Right lobe of liver (tissue), 6 donors: Measurements from ENCODE around the gene UBALD2. TPM values are rescaled to one million over a fixed set of nuclear protein-coding genes. Genes with fewer than 3 reads are reported as not detected.

ENCODE experiments used
- ATAC-seq, 4 donors: fragments of 200-7000 bp; cut with Tn5 transposase; one replicate each; pipeline ENCODE4 v1.9.1; 2020; ENCODE audit warnings: mild to moderate bottlenecking in 4 of 4, moderate library complexity in 4 of 4
- DNase-seq, 3 donors: peaks; one replicate each; pipeline ENCODE4 v3.0.0-alpha.2; 2020
- H3K27ac ChIP-seq, 3 donors: fragments of 200-600 bp; one replicate each; pipeline ENCODE4 v1.8.0; 2022
- H3K27me3 ChIP-seq, 2 donors: fragments of 200-600 bp; one replicate each; pipeline ENCODE4 v1.8.0; 2022
- H3K36me3 ChIP-seq, 4 donors: fragments of 200-600 bp; sonication (generic) in 1 of 4; one replicate each; pipeline versions ENCODE4 v1.5.1 to v1.8.0; 2017 to 2022; ENCODE audit warnings: control low read depth in 1 of 4
- H3K4me1 ChIP-seq, 4 donors: fragments of 200-600 bp; sonication (generic) in 1 of 4; one replicate each; pipeline versions ENCODE4 v1.5.1 to v1.8.0; 2017 to 2022; ENCODE audit warnings: control low read depth in 1 of 4
- H3K4me3 ChIP-seq, 3 donors: fragments of 200-600 bp; one replicate each; pipeline ENCODE4 v1.8.0; 2022
- H3K9me3 ChIP-seq, 4 donors: fragments of 200-600 bp; sonication (generic) in 1 of 4; one replicate each; pipeline versions ENCODE4 v1.5.1 to v1.8.0; 2017 to 2022; ENCODE audit warnings: control low read depth in 1 of 4
- POLR2A ChIP-seq: fragments of 450-650 bp; IDR thresholded peaks from one replicate; pipeline ENCODE4 v1.6.1; 2017; ENCODE audit warnings: antibody characterized with exemption, mild to moderate bottlenecking
- WGBS: methylation state at CpG from one replicate; pipeline ENCODE4 v1.1.6; 2018; ENCODE audit warnings: low coverage, low lambda C conversion rate; ENCODE audit not compliant: insufficient coverage; ENCODE audit errors: missing lambda C conversion rate; 5-methylcytosine and 5-hydroxymethylcytosine counted together
- intact Hi-C, 2 donors: fragments of 100-400 bp; cut with DNase I; formaldehyde crosslinking; loops; one replicate each; pipeline versions ENCODE4 v1.11.2 to v1.14.1; 2022
- total RNA-seq, 6 experiments: library from RNA; depleted of rRNA in 2 of 6; stranded (reverse); fragments of >200 nt in 2 of 6; fragmentation: NEBNext Ultra II Directional in 3 of 6; extraction: Animal tissue kit (Norgen Biotek cat#: 25700) in 3 of 6; gene quantifications; one replicate each; pipeline versions ENCODE4 v1.1.0 to v1.2.4, GENCODE V29; 2016 to 2023
- TF ChIP-seq, protein P1 (sequence below), 4 donors: fragments of 200-600 bp in 3 of 4; fragments of 450-650 bp in 1 of 4; IDR thresholded peaks; one replicate each; pipeline versions ENCODE4 v1.5.1 to v1.8.0; 2016 to 2022; ENCODE audit warnings: antibody characterized with exemption in 4 of 4, mild to moderate bottlenecking in 2 of 4
- donor health status: DM: no; HTN: yes; CAD: no.
- donor health status: DM: no; HTN: no; CAD: no.
- donor health status: DM: no; HTN: no; CAD: no.
- donor health status: DM: no; HTN: yes; CAD: no.
- donor health status: DM: no; HTN: yes; CAD: no.

UBALD2 gene
- total RNA-seq, 6 experiments from 2014 or later: 7.3 to 17.9 (median 14.5) TPM

DNA sequence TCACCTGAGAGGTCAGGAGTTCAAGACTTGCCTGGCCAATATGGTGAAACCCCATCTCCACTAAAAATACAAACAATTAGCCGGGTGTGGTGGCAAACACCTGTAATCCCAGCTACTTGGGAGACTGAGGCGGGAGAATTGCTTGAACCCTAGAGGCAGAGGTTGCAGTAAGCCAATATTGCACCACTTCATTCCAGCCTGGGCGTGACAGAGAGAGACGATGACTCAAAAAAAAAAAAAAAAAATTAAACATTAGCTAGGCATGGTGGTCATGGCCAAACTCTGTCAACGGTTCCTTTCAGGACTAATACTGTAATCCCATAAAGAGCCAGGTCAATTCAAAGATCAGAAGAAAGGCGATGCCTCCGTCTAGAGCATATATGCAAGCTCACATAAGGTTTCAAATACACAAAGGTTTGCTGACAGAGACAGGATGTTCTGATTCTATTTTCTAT lies 27.3 kb upstream of the UBALD2 start:
- ATAC-seq (peak in 3 of 4 donors; percentile 59 to 78 (median 75)), DNase-seq (no peak)
- Histone ChIP-seq H3K4me1 (peaks cover 0 to 9% (median 4%) of the 10 kb centered on the region in 4 donors), H3K27me3 (no peaks in the 10 kb centered on the region), H3K36me3 (no peaks in the 10 kb centered on the region), H3K9me3 (no peaks in the 10 kb centered on the region), H3K27ac (no peak overlapping the region), H3K4me3 (no peak overlapping the region)
- intact Hi-C loops: no loop called here
- no peak for TF ChIP-seq POLR2A
- 15% methylated on average over 6 of the region's 7 CpGs for WGBS

- Histone ChIP-seq H3K36me3 (no peaks in the 10 kb centered on the region), H3K9me3 (no peaks in the 10 kb centered on the region), H3K27me3 (no peaks in the 10 kb centered on the region), H3K4me3 (no peak overlapping the region), H3K4me1 (peaks cover 0 to 9% (median 4%) of the 10 kb centered on the region in 4 donors), H3K27ac (no peak overlapping the region)
- intact Hi-C loops: no loop called here
- no peak for DNase-seq
- WGBS: 43% methylated on average over 11 of the region's 11 CpGs
- ATAC-seq: no peak
- TF ChIP-seq, protein P1, sequence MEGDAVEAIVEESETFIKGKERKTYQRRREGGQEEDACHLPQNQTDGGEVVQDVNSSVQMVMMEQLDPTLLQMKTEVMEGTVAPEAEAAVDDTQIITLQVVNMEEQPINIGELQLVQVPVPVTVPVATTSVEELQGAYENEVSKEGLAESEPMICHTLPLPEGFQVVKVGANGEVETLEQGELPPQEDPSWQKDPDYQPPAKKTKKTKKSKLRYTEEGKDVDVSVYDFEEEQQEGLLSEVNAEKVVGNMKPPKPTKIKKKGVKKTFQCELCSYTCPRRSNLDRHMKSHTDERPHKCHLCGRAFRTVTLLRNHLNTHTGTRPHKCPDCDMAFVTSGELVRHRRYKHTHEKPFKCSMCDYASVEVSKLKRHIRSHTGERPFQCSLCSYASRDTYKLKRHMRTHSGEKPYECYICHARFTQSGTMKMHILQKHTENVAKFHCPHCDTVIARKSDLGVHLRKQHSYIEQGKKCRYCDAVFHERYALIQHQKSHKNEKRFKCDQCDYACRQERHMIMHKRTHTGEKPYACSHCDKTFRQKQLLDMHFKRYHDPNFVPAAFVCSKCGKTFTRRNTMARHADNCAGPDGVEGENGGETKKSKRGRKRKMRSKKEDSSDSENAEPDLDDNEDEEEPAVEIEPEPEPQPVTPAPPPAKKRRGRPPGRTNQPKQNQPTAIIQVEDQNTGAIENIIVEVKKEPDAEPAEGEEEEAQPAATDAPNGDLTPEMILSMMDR (IDR thresholded peaks at IDR 0.05): no peak
- TF ChIP-seq POLR2A: no peak
Observed at GRCh38 chr17:76238847-76239537, 26.2 kb upstream of the UBALD2 start.

DNA sequence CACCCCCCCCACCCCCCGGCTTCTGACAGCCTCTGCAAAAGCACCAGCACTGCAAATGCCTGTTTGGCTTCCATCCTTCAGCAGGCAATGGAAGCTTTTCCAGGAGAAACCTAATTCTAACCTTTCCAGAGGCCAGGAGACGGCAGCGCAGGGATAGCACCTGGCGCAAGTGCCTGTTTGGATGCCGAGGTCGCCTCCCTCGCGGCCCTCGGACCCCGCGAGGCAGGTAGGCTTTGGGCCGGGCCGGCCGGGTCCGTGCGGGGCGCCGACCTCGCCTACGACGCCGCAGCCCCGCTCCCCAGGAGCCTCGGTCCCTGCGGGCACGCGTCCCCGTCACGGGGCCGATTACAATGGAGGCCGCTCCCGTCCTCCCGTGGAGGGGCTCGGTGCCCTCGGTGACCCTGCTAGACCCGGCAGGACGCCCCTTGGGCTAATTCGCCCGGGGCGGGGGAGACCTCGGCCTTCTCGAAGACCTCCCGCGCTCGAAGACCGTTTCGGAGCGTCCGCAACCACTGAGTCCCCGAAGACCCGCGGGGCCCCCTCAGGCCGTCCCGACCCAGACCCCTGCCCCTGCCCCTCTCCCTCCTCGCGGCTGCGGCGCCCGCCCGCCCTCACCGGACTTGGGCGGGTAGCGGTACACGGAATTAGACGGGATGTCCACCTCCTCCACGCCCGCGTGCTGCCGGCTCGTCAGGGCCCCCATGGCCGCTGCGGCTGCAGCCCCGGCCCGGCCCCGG lies 25.4 kb upstream of the UBALD2 start:
- intact Hi-C loops: no loop called here
- no peak for ATAC-seq
- Histone ChIP-seq H3K4me1 (peaks cover 0 to 9% (median 4%) of the 10 kb centered on the region in 4 donors), H3K4me3 (peak overlapping the region in 2 of 3 donors; percentile 23 to 38), H3K27ac (no peak overlapping the region), H3K9me3 (no peaks in the 10 kb centered on the region), H3K36me3 (no peaks in the 10 kb centered on the region), H3K27me3 (no peaks in the 10 kb centered on the region)
- no peak for DNase-seq
- 14% methylated on average over 16 of the region's 75 CpGs for WGBS
- TF ChIP-seq, protein P1 (IDR thresholded peaks at IDR 0.05): no peak
- TF ChIP-seq POLR2A: no peak

GRCh38 chr17:76240461-76241203 lies 24.5 kb upstream of the UBALD2 start, which contains the start of gene RNF157:
Gene RNF157 (minus strand): TSS chr17:76240493. CDS start chr17:76240240, 253 bp downstream.
- Histone ChIP-seq H3K9me3 (no peaks in the 10 kb centered on the region), H3K36me3 (no peaks in the 10 kb centered on the region), H3K4me3 (peak within 1 kb of the TSS; percentile 55 to 61 (median 60)), H3K4me1 (peaks cover 0 to 9% (median 4%) of the 10 kb centered on the region in 4 donors), H3K27me3 (no peaks in the 10 kb centered on the region), H3K27ac (peak within 1 kb of the TSS in 1 of 3 donors; percentile 25)
- DNase-seq (peak; percentile 64 to 73 (median 71)), ATAC-seq (peak; percentile 61 to 82 (median 76))
- peak; percentile 51 for TF ChIP-seq POLR2A
- TF ChIP-seq, protein P1 (IDR thresholded peaks at IDR 0.05): no peak
- WGBS: 3% methylated on average over 17 of the region's 102 CpGs
- intact Hi-C loops: no loop called here
